Dermis blood vessel endothelial cell (primary cell): Measurements from ENCODE around the gene TNRC6C. TPM values are rescaled to one million over a fixed set of nuclear protein-coding genes. Genes with fewer than 3 reads are reported as not detected.
A peak's percentile ranks its signal among the peaks of the same experiment; 100 is the strongest.
"Not testable (repeated sequence)": the region's sequence is repeated elsewhere in the genome, so short reads cannot be mapped to it uniquely, and the experiment has no call there.

Experiments used
- DNase-seq: peaks from one replicate; pipeline ENCODE4 v3.0.0; 2010
- total RNA-seq: library from RNA; depleted of rRNA; stranded (reverse); fragments of >200 nt; gene quantifications from 2 replicates; pipeline ENCODE4 v1.2.3, GENCODE V29; 2014

Gene TNRC6C
- total RNA-seq, 1 donor from 2014 or later = 8.2 TPM

- no peak for DNase-seq
Observed at GRCh38 chr17:78048346-78049292, 90.1 kb downstream of the TNRC6C start.

GRCh38 chr17:78049609-78050008, 91.1 kb downstream of the TNRC6C start:
- DNase-seq = peak; percentile 40

GRCh38 chr17:78051186-78051972, 92.9 kb downstream of the TNRC6C start:
- DNase-seq = no peak

- peak; percentile 3 for DNase-seq
Observed at GRCh38 chr17:78053777-78054468, 95.4 kb downstream of the TNRC6C start.

GRCh38 chr17:78057113-78057740, 98.7 kb downstream of the TNRC6C start:
- no peak for DNase-seq

GRCh38 chr17:78058001-78058400, 99.5 kb downstream of the TNRC6C start:
- no peak for DNase-seq

GRCh38 chr17:78058581-78058980, 100.1 kb downstream of the TNRC6C start:
- DNase-seq = peak; percentile 4

- no peak for DNase-seq
Observed at GRCh38 chr17:78062596-78062995, 104.1 kb downstream of the TNRC6C start.

GRCh38 chr17:78063489-78063888, 105.0 kb downstream of the TNRC6C start:
- DNase-seq = no peak

GRCh38 chr17:78064708-78065107, 106.2 kb downstream of the TNRC6C start:
- no peak for DNase-seq

- not testable (repeated sequence) for DNase-seq
Observed at GRCh38 chr17:78066976-78067375, 108.5 kb downstream of the TNRC6C start.

GRCh38 chr17:78069695-78070094, 111.2 kb downstream of the TNRC6C start:
- no peak for DNase-seq

- no peak for DNase-seq
Observed at GRCh38 chr17:78072961-78073360, 114.5 kb downstream of the TNRC6C start.

- no peak for DNase-seq
Observed at GRCh38 chr17:78075011-78075410, 116.5 kb downstream of the TNRC6C start.

GRCh38 chr17:78075545-78075944, 117.0 kb downstream of the TNRC6C start:
- DNase-seq = no peak

- no peak for DNase-seq
Observed at GRCh38 chr17:78079253-78079652, 120.8 kb downstream of the TNRC6C start.

- no peak for DNase-seq
Observed at GRCh38 chr17:78081551-78081950, 123.0 kb downstream of the TNRC6C start.

- not testable (repeated sequence) for DNase-seq
Observed at GRCh38 chr17:78082355-78082872, 123.9 kb downstream of the TNRC6C start.

- no peak for DNase-seq
Observed at GRCh38 chr17:78082988-78083387, 124.5 kb downstream of the TNRC6C start.

- no peak for DNase-seq
Observed at GRCh38 chr17:78086740-78087139, 128.2 kb downstream of the TNRC6C start.

GRCh38 chr17:78088529-78088928, 130.0 kb downstream of the TNRC6C start:
- no peak for DNase-seq
